HG02798 (cell line): ENCODE measurements around the gene ASXL1.
"Not testable (repeated sequence)": the region's sequence is repeated elsewhere in the genome, so short reads cannot be mapped to it uniquely, and the experiment has no call there.

Source experiments
- ATAC-seq: cut with Tn5 transposase; IDR thresholded peaks from one replicate; pipeline ENCODE4 v1.9.1; 2021; ENCODE audit warnings: mild to moderate bottlenecking; ENCODE audit not compliant: unreplicated experiment, poor library complexity

Gene ASXL1

DNA sequence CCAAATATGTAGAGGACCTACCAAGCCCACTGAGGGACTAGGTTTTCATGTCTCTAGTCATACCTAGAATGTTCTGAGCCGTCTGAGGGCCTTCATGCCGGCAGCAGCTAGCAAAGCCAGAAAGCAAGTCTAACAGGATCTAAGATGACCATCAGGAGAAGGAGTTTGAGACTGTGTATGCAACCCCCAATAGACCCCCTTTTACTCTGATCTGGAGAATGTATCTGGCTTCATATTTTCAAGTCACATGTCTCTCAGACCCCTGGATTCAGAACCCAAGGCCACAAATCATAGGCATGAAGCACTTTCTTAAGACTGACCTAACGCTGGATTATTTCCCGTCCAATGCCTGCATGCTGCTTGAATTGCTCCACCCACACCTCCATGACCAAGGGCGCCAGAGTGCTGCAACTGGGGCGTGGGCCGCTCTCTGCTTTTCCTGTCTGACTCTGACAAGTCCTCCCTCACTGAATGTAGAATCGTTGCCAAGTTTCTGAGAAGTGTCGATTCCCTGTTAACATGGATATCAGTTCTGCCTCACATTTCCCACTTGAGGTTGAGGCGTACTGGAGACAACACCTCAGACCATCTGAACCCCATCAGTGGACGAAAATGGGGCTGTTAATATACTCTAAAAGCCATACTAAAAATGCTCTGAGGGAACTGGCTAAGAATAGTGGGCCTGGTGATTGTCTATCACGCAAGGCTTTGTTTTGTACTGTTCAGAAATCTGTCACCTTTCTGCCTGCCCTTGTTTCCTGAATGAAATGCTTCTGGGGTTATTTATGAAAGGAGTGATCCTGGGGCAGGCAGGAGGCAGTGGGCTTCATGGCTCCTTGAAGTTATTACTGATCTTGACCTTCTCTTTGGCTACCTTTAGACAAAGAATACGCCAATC, 23.9 kb upstream of the ASXL1 start:
- ATAC-seq: peak; percentile 31

GRCh38 chr20:32336918-32337347, 21.2 kb upstream of the ASXL1 start:
- ATAC-seq: no peak

DNA sequence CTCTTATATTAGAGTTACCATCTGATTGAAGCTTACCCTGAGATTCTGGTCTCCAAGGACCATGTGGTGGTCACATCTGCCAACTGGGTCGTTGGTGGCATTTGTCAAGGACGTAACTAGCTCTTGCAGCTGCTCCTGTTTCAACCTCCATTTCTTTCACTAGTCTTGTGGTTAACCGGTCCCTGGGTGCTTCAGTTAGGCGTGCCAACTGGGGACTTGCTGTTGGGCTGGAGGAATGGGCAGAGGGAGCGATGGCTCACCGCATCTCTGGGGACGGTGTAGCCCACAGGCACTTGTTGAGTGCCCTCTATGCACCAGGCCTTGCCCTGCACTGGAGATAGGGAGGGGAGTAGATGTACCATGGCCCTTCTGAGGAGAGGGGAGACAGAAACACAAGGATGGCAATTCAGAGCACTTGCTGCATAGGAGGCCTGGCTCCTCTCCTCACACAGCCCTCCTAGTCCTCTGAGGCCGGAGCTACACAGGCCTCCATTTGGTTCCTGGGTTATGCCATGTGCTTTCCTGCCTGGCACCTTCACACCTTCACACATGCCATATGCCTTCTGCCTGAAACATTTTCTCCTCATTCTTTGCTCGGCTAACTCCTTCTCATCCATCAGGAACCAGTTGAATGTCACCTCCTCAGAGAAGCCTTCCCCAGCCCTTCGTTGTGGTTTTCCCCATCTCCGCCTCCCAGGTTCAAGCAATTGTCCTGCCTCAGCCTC, 20.0 kb upstream of the ASXL1 start:
- ATAC-seq: no peak

DNA sequence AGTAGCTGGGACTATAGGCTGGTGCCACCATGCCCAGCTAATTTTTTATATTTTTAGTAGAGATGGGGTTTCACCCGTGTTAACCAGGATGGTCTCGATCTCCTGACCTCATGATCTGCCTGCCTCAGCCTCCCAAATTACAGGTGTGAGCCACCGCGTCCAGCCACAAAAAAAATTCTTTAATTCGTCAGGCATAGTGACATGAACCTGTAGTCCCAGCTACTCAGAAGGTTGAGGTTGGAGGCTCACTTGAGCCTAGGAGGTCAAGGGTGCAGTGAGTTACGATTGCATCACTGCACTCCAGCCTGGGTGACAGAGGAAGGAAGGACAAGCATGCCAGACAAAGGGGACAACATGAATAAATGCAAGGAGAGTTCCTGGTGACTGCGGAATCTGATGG, 19.5 kb upstream of the ASXL1 start:
- no peak for ATAC-seq

DNA sequence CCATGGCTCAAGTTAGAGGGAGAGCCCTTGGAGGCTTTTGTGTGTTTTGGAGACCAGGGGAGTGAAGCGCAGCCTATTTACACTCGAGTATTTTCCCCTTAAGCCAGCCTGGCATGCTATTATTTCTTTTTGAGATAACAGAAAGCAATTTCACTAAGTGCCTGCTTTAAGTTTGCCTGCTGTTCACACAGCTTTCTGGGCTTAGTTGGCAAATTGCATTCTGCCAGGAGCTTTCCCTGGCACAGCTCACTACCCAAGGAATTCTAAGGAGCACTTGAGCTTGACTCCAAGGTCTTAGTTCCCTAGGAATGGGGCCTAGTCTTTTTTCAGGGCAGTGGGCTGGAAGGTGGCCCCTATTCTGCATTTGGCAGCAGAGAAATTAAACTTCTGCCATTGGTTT, 19.0 kb upstream of the ASXL1 start:
- no peak for ATAC-seq

GRCh38 chr20:32341053-32341452, 17.1 kb upstream of the ASXL1 start:
- ATAC-seq: not testable (repeated sequence)

GRCh38 chr20:32343439-32343838, 14.7 kb upstream of the ASXL1 start:
- no peak for ATAC-seq

DNA sequence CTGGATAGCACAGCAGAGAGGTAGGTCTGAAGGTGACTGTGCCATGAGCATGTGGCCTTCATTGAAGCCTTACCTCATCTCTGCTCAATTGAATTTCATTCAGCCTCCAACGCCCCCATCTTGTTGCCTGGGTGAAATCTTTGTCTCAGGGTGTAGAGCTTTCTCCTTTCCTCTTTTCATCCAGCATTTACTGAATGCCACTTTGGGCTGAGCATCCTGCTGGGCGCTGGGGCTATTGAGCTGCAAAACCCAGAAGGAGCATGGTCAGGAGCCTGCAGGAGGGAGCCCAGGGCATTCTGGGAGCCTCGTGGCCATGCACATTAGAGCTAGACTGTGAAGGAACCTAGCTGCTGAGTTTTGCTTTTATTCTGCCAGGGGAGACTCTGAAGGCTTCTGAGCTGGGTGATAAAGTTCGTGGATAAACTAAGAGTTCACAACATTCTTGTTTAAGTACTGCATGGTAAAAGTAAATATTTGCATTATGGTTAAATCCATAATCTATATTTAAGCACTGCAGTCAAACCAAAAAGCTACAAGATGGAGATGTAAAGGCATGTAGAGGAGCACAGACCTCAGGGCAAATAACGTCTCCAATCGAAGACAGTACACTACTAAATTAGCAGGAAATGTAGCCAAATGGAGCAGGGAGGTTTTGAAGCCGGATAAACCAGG, 13.2 kb upstream of the ASXL1 start:
- ATAC-seq: no peak

- ATAC-seq: no peak
These were observed 9.9 kb upstream of the ASXL1 start for GRCh38 chr20:32348207-32348606.

DNA sequence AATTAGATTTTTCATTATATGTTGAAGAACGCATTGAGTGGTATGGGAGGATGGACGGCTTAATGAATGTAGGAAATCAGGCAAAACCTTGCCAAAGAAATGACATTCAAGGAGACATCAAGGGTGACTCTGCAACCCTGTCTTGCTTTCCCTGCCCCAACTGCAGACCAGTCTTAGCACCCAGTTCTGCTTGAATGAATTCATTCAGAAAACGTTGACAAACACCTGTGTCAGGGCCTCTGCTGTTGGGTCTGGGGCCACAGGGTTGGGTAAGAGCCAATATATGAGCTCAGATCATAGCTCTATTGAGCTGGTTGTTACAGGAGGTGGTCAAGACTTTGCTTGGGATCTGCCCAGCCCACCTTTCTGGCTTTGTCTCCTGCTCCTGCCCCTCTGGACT, 7.7 kb upstream of the ASXL1 start:
- ATAC-seq: no peak

DNA sequence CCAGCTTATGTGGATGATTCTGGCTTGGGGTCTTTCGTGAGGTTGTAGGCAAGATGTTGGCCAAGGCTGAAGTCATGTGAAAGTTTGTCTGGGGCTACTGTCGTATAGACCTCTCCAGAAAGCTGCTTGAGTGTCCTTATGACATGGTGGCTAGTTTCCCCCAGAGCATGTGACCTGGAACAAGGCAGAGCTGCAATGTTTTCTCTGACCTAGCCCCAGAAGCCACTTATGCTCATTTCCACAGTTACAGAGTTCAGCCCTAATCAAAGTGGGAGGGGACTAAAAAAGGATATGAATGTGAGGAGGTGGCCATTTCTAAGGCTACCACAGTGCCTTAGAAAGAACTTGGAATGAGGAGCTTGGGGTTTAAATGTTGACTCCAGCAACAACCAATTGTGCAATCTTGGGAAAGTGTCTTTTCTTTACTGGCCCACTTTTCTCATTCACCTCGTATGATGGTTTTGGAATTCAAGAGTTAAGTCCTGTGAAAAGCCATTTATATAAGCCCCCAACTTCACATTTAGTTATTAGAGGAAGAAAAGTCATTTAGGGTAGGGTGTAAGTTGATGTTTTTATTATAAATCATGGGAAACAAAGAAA, 5.9 kb upstream of the ASXL1 start:
- no peak for ATAC-seq

- no peak for ATAC-seq
These were observed 4.2 kb upstream of the ASXL1 start for GRCh38 chr20:32353848-32354496.

DNA sequence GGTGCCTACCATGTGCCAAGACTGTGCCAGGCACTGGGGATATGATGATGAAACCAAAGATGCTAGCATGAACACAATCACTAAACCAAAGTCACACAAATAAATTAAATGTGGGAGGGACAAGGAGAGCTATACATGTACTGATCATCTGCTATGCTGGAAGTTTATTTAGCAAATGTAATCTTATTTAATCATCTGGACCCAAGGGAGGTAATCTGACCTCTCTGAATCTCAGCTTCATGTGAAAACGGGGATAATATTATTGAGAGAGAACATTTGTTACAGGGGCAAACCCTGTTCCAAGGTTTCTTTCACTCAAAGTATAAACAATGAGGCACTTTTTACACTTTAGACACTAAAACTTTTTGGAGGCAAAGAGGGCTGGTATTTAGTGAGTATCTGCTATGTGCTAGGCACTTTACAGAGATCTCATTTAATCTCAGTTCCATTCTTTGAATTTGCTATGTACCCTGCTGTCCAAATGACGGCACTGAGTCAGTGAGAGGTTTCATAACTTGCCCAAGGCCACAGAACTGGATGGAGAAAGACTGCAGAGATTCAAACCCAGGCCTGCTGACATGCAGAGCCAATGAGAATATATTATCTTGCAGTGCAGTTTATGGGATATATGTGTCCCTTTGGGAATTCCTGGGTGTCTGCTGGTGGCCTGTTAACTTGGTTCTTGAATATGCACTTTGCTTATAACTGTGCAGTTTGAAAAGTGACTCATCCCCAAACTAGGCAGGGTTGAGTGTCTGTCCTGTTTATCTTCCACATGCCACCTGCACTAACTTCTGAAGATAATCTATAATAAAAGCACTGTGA, 3.3 kb upstream of the ASXL1 start:
- no peak for ATAC-seq

DNA sequence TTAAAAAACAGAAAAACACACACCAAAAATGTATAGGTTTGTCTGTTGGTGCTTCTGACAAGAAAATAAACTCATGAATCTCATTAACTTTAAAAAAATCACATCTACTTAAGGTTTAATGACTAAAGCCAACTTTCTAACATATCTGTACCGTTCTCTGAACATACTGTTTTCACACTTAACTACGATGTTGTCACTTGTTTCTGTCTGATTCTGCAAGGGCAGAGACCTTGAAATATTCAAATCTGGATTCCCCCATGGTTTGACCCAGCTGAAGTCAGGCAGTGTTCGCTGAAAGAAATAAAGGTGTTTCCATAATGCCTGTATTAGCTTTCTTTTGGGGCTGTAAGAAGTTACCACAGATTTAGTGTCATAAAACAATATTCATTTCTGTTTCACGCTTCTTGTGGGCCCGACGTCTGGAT, 2.7 kb upstream of the ASXL1 start:
- peak; percentile 19 for ATAC-seq

DNA sequence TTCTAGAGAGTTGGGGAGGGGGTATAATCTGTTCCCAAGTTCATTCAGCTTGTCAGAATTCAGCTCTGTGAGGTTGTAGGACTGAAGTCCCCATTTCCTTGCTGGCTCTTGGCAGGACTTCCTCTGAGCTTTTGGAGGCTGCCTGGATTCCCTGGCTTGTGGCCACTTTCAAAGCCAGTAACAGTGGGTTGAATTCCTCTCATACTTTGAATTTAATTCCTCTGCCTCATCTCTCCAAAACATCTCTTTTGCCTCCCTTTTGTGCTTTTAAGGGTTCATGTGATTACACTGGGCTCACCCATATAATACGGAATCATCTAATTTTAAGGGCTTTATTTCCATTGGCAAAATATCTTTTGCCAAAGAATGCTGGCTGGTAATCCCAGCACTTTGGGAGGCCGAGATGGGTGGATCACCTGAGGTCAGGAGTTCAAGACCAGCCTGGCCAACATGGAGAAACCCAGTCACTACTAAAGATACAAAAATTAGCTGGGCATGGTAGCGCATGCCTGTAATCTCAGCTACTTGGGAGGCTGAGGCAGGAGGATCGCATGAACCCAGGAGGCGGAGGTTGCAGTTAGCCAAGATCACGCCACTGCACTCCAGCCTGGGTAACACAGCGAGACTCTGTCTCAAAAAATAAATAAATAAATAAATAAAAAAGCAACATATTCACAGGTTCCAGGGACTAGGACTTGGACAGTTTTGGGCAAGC, 2.1 kb upstream of the ASXL1 start:
- not testable (repeated sequence) for ATAC-seq

- ATAC-seq: no peak
These were observed 1.3 kb upstream of the ASXL1 start for GRCh38 chr20:32356622-32357374.

GRCh38 chr20:32357375-32357868, 709 bp upstream of the ASXL1 start:
- ATAC-seq: no peak

DNA sequence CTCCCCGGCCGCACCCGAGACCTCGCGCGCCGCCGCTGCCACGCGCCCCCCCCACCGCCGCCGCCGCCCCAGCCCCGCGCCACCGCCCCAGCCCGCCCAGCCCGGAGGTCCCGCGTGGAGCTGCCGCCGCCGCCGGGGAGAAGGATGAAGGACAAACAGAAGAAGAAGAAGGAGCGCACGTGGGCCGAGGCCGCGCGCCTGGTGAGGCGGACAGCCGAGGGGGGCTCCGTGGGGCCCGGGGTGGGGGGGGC, 426 bp downstream of the ASXL1 start:
- ATAC-seq: no peak
